ENCODE measurements around the gene PICALM. TPM values are rescaled to one million over a fixed set of nuclear protein-coding genes. Genes with fewer than 3 reads are reported as not detected.

Gene PICALM
- total and polyA plus RNA-seq, 9 donors = 103 to 274 (median 206) TPM

- no peak overlapping the region for H3K4me3 ChIP-seq
- no peaks in the 10 kb centered on the region for H3K36me3 ChIP-seq
- no peaks in the 10 kb centered on the region for H3K9me3 ChIP-seq
- H3K27me3 ChIP-seq = no peaks in the 10 kb centered on the region
- peak overlapping the region; percentile 62 to 88 for H3K27ac ChIP-seq
- 69 to 72% (median 70%) methylated on average over 2 of the region's 2 CpGs for WGBS, 3 donors
- intact Hi-C loops (cut with DNase I) = no loop called here
- peaks cover 6% of the 10 kb centered on the region for H3K4me1 ChIP-seq (ENCODE audit: insufficient read depth)
- no peak for DNase-seq
- no peak for TF ChIP-seq EP300 (IDR thresholded peaks at IDR 0.05)
- TF ChIP-seq, protein P1, sequence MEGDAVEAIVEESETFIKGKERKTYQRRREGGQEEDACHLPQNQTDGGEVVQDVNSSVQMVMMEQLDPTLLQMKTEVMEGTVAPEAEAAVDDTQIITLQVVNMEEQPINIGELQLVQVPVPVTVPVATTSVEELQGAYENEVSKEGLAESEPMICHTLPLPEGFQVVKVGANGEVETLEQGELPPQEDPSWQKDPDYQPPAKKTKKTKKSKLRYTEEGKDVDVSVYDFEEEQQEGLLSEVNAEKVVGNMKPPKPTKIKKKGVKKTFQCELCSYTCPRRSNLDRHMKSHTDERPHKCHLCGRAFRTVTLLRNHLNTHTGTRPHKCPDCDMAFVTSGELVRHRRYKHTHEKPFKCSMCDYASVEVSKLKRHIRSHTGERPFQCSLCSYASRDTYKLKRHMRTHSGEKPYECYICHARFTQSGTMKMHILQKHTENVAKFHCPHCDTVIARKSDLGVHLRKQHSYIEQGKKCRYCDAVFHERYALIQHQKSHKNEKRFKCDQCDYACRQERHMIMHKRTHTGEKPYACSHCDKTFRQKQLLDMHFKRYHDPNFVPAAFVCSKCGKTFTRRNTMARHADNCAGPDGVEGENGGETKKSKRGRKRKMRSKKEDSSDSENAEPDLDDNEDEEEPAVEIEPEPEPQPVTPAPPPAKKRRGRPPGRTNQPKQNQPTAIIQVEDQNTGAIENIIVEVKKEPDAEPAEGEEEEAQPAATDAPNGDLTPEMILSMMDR (IDR thresholded peaks at IDR 0.05) = no peak
- TF ChIP-seq POLR2A (IDR thresholded peaks at IDR 0.05) = no peak
Measured at GRCh38 chr11:86070142-86071056, 1.5 kb upstream of the PICALM start.

DNA sequence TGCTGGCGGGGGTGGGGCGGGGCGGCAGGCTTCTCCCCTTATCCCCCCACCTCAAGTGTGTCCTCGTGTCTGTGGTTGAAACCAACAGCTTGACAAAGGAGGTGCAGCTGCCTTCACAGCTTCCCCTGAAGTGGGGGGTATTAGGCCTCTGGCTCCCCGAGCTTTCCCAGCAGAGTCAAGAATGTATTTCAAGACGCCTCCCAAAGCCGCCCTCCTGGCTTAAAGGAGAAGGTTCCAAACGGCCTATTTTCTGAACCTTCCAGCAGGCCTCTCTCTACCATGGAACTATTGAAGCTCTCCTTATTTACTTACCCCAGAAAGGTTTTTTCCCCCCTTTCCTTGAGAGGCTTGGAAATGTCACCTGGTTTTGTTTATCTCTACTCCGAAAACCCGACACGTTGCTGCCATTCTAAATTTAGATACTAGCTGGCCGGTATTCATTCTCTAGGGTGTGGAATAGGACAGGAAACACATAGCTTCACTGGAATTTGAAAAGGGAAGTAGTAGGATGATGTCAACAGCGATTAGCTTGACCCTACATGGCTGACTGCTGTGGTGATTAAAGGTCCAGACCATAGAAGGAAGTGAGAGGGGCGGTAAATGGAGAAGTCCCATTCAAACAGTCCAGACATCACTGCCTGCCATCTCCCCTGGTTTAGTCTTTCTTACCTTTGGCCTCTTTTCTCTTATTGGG lies 671 bp upstream of the PICALM start:
- Histone ChIP-seq H3K4me3 (peak overlapping the region; percentile 36), H3K9me3 (no peaks in the 10 kb centered on the region)
- peak in 1 of 5 donors; percentile 9 for DNase-seq

GRCh38 chr11:86068138-86068871 lies 579 bp downstream of the PICALM start:
- DNase-seq = peak in 2 of 5 donors; percentile 51 to 54
- 0 to 1% (median 1%) methylated on average over 45 to 47 of the region's 47 CpGs for WGBS, 3 donors
- H3K27ac ChIP-seq = peak overlapping the region; percentile 85 to 88
- H3K36me3 ChIP-seq = no peaks in the 10 kb centered on the region
- no peak for TF ChIP-seq POLR2A (IDR thresholded peaks at IDR 0.05)
- no peak for TF ChIP-seq EP300 (IDR thresholded peaks at IDR 0.05)
- TF ChIP-seq, protein P1 (IDR thresholded peaks at IDR 0.05) = no peak
- peak overlapping the region; percentile 84 for H3K4me3 ChIP-seq
- H3K9me3 ChIP-seq = no peaks in the 10 kb centered on the region
- H3K27me3 ChIP-seq = no peaks in the 10 kb centered on the region
- peaks cover 9% of the 10 kb centered on the region for H3K4me1 ChIP-seq (ENCODE audit: insufficient read depth)
- intact Hi-C loops (cut with DNase I) = loop anchor here in 1 of 4 donors (10.0 kb wide), 1 partner anchor 106 kb away; no protein-coding TSS in a partner anchor

More for the DNA sequence above, 671 bp upstream of the PICALM start:
- TF ChIP-seq EP300 (IDR thresholded peaks at IDR 0.05) = no peak
- TF ChIP-seq, protein P1 (IDR thresholded peaks at IDR 0.05) = no peak
- no peak for TF ChIP-seq POLR2A (IDR thresholded peaks at IDR 0.05)
- peaks cover 6% of the 10 kb centered on the region for H3K4me1 ChIP-seq (ENCODE audit: insufficient read depth)
- 11 to 14% (median 14%) methylated on average over 14 of the region's 14 CpGs for WGBS, 3 donors
- no peaks in the 10 kb centered on the region for H3K36me3 ChIP-seq
- peak overlapping the region; percentile 62 to 88 for H3K27ac ChIP-seq
- intact Hi-C loops (cut with DNase I) = loop anchor here in 1 of 4 donors (10.0 kb wide), 1 partner anchor 105 kb away; no protein-coding TSS in a partner anchor
- H3K27me3 ChIP-seq = no peaks in the 10 kb centered on the region

DNA sequence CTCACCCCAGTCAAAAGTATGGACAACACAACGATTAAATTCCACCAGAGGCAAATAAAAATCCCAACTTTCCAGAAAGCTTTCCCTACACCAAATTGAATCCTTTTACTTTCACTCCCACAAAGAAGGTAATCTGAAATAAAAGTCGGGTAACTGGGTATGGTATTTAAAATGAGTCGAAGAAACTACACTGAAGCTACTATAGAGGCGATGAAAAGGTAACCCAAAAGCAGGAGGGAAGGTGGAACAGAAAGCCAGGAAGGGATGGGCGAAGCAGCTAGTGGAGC lies 1.1 kb downstream of the PICALM start:
- intact Hi-C loops (cut with DNase I) = loop anchor here in 1 of 4 donors (10.0 kb wide), 1 partner anchor 107 kb away; no protein-coding TSS in a partner anchor

More for the DNA sequence above, 1.1 kb downstream of the PICALM start:
- Histone ChIP-seq H3K9me3 (no peaks in the 10 kb centered on the region), H3K4me3 (peak overlapping the region; percentile 84), H3K27ac (peak overlapping the region; percentile 85 to 88), H3K4me1 (ENCODE audit: insufficient read depth) (peaks cover 9% of the 10 kb centered on the region), H3K27me3 (no peaks in the 10 kb centered on the region), H3K36me3 (no peaks in the 10 kb centered on the region)
- 0% methylated on average over 4 to 5 of the region's 5 CpGs for WGBS, 3 donors
- no peak for DNase-seq
- TF ChIP-seq EP300 (IDR thresholded peaks at IDR 0.05) (no peak), POLR2A (IDR thresholded peaks at IDR 0.05) (no peak)
- TF ChIP-seq, protein P1 (IDR thresholded peaks at IDR 0.05) = no peak
